ENCODE results near the gene CLMN.

CLMN gene

DNA sequence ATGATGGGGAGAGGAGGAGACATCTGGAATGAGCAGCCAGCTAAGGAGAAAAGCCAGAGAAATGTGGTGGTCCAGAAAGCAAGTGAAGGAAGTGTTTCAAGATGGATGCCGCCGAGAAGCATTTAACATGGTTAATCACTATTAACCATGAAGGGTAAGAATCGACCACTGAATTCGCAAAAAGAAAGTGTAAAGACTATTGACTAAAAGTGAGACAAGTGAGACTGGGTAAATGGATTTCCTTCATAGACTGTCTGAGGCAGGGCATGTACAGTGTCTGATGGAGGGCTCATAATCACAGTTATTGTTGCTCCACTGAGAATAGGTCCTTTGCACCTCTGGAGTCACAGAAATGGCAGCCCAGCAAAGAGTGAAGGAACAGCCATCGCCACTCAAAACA is 25.3 kb upstream of the CLMN start:
- in situ Hi-C loops (cut with HindIII; ENCODE audit: low sequenced_read_pairs), result no loop called here
- DNase-seq (ENCODE audit: low read depth, low spot score), result no peak
- TF ChIP-seq, protein P1, sequence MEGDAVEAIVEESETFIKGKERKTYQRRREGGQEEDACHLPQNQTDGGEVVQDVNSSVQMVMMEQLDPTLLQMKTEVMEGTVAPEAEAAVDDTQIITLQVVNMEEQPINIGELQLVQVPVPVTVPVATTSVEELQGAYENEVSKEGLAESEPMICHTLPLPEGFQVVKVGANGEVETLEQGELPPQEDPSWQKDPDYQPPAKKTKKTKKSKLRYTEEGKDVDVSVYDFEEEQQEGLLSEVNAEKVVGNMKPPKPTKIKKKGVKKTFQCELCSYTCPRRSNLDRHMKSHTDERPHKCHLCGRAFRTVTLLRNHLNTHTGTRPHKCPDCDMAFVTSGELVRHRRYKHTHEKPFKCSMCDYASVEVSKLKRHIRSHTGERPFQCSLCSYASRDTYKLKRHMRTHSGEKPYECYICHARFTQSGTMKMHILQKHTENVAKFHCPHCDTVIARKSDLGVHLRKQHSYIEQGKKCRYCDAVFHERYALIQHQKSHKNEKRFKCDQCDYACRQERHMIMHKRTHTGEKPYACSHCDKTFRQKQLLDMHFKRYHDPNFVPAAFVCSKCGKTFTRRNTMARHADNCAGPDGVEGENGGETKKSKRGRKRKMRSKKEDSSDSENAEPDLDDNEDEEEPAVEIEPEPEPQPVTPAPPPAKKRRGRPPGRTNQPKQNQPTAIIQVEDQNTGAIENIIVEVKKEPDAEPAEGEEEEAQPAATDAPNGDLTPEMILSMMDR (IDR thresholded peaks at IDR 0.05; ENCODE audit: low read depth, low read length), result no peak
- H3K4me3 ChIP-seq (ENCODE audit: low read depth, low read length), result no peak overlapping the region

DNA sequence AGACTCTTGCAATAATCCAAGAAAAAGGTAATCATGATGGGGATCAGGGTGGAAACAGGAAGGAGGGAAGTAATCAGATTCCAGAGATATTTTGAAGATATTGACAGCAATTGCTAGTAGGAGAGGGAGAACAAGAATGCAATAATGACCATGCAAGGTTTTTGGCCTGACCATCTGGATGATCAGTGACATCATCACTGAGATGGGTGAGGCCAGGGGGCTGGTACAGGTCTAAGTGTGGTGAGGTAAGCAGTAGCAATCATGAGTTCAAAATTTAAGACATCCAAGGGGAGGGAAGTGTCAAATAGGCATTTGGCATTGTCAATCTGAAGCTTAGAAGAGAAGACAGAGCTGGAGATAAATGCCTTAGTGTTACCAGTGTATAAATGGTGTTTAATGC is 24.8 kb upstream of the CLMN start:
- TF ChIP-seq, protein P1 (IDR thresholded peaks at IDR 0.05; ENCODE audit: low read depth, low read length), result no peak
- in situ Hi-C loops (cut with HindIII; ENCODE audit: low sequenced_read_pairs), result no loop called here
- no peak overlapping the region for H3K4me3 ChIP-seq (ENCODE audit: low read depth, low read length)
- DNase-seq (ENCODE audit: low read depth, low spot score), result no peak

DNA sequence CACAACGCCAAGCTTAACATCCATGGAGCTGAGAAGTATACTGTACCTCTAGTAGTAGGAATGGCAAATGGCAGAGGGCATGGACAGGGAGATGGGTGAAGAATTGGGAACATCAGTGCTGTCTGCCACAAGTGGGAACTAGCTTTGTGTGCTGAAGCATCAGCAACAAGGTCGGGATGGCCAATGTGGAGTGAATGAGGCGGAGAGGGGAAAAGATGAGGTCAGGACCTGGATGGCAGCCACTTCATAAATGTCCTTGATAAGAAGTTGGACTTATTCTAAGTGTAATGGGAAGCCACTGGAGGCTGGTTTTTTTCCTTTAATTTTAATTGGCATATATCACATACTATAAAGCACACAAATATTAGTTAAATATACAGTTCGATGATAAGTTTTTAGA is 21.9 kb upstream of the CLMN start:
- in situ Hi-C loops (cut with HindIII; ENCODE audit: low sequenced_read_pairs), result no loop called here
- no peak overlapping the region for H3K4me3 ChIP-seq (ENCODE audit: low read depth, low read length)
- TF ChIP-seq, protein P1 (IDR thresholded peaks at IDR 0.05; ENCODE audit: low read depth, low read length), result no peak
- DNase-seq (ENCODE audit: low read depth, low spot score), result no peak

DNA sequence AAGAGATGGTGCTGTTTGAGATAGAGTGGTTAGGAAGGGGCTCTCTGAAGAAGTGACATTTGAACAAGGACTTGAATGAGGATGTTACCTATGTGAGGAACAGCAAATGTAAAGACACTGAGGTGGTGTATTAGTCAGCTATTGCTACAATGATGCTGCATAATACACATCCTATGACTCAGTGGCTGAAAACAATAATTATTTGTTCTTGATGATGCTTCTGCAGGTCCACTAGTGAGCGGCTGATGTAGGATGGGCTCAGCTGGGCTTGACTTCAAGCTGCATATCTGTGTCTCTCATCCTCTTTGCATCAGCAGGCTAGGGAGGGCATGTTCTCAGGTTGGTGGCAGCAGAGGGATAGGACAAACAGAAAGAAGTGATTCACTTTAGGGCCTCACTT is 21.4 kb upstream of the CLMN start:
- in situ Hi-C loops (cut with HindIII; ENCODE audit: low sequenced_read_pairs), result no loop called here
- no peak for DNase-seq (ENCODE audit: low read depth, low spot score)
- H3K4me3 ChIP-seq (ENCODE audit: low read depth, low read length), result no peak overlapping the region
- TF ChIP-seq, protein P1 (IDR thresholded peaks at IDR 0.05; ENCODE audit: low read depth, low read length), result no peak

DNA sequence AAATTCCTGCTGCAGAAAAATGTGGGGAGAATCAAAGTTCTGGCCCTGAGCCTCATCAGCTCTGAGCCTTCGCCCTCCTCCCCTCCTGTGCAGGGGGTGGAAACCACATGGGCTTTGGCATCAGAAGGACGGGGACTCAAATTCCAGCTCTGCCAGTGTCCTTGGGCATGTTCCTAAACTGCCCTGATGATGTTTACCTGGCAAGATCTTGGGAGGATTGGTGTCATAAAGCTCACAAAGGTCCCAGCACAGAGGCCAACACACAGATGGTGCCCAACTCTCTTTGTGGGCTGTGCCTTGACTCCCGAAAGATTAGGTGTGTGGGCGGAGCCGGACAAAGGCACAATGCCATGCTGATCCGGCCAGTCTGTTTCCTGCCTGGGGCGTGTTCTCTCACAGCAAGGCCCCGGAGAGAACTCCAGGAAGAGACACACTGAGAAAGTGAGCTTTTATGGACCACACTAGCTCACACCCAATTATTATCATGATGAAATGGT is 20.5 kb upstream of the CLMN start:
- in situ Hi-C loops (cut with HindIII; ENCODE audit: low sequenced_read_pairs), result no loop called here
- TF ChIP-seq, protein P1 (IDR thresholded peaks at IDR 0.05; ENCODE audit: low read depth, low read length), result no peak
- H3K4me3 ChIP-seq (ENCODE audit: low read depth, low read length), result no peak overlapping the region
- DNase-seq (ENCODE audit: low read depth, low spot score), result no peak

DNA sequence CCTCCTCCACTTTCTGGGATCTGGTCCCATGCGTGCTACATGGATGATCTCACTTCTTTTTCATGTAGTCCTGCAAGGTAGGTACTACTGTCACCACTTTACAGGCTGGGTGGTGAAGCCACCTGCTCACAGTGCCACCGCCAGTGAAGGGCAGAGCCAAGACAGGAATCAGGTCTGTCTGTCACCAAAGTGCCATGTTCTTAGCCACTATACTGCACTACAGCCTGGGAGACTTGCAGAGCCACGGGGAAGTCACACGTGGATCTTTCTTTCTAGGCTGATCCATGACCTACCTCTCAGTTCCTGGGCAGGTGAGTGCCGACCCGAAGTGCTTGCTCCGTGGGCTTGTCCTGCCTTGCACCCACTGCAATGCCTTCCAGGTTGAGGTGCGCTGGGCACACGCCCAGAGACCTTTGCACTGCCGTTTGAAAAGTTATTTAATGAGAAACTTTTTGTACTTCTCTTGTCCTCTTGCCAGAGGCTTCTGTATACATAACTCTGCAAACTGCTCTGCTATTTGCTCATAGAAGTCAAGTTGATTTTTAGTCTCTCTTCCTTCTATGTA is 19.7 kb upstream of the CLMN start:
- in situ Hi-C loops (cut with HindIII; ENCODE audit: low sequenced_read_pairs), result no loop called here
- no peak for DNase-seq (ENCODE audit: low read depth, low spot score)
- TF ChIP-seq, protein P1 (IDR thresholded peaks at IDR 0.05; ENCODE audit: low read depth, low read length), result no peak
- no peak overlapping the region for H3K4me3 ChIP-seq (ENCODE audit: low read depth, low read length)

Measured in astrocyte of the spinal cord (primary cell).